Progenitor cell of endocrine pancreas (in vitro differentiated cells): ENCODE measurements around the gene FUZ. TPM values are rescaled to one million over a fixed set of nuclear protein-coding genes. Genes with fewer than 3 reads are reported as not detected.

Experiments
- DNase-seq: peaks from one replicate; pipeline ENCODE4 v3.0.0; 2021; ENCODE audit warnings: low spot score; ENCODE audit not compliant: unreplicated experiment
- H3K27ac Mint-ChIP-seq: 2 replicates; pipeline ENCODE4 v1.8.0; 2021; ENCODE audit warnings: mild to moderate bottlenecking, moderate library complexity, mixed read lengths
- H3K27me3 Mint-ChIP-seq: 2 replicates; pipeline ENCODE4 v1.8.0; 2021; ENCODE audit warnings: mixed read lengths
- H3K36me3 Mint-ChIP-seq: 2 replicates; pipeline ENCODE4 v1.8.0; 2022; ENCODE audit warnings: mixed read lengths; ENCODE audit not compliant: insufficient read depth
- H3K4me1 Mint-ChIP-seq: 2 replicates; pipeline ENCODE4 v1.8.0; 2021; ENCODE audit warnings: low read depth, mixed read lengths
- H3K4me3 Mint-ChIP-seq: 2 replicates; pipeline ENCODE4 v1.8.0; 2021; ENCODE audit warnings: low read depth, mild to moderate bottlenecking, moderate library complexity, mixed read lengths
- H3K9me3 Mint-ChIP-seq: 2 replicates; pipeline ENCODE4 v1.8.0; 2021; ENCODE audit warnings: low read depth, mixed read lengths
- total RNA-seq: library from RNA; stranded (reverse); gene quantifications from 2 replicates; pipeline ENCODE4 v1.2.1, GENCODE V29; 2021
- TF ChIP-seq, protein P1 (sequence below): fragments of 200-600 bp; sonication (generic); IDR thresholded peaks from one replicate; pipeline ENCODE4 v1.5.0; 2021; ENCODE audit warnings: antibody characterized with exemption, mild to moderate bottlenecking; ENCODE audit not compliant: unreplicated experiment

The FUZ gene
- total RNA-seq, 1 donor from 2014 or later: 40.0 TPM

DNA sequence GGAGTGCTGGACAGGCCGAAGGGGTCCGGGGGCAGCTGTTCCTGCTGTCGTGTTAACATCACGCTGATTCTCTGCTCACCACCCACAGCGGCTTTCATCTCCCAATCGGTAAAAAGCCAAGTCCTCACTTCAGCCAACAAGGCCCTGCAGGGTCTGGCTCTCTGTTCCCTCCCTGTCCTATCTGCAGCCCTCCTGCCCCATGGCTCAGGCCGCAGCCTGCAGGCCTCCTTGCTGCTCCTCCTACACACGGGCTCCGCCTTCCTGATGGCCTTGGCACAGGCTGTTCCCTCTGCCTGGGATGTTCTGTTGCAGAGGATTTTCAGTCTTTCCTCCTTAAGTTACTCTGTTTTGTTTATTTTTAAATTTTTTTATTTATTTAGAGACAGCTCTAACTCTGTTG, 22.2 kb downstream of the FUZ start:
- Mint-ChIP-seq H3K4me1 (peaks cover 4% of the 10 kb centered on the region), H3K9me3 (no peaks in the 10 kb centered on the region), H3K36me3 (peaks cover 20% of the 10 kb centered on the region), H3K27ac (no peak overlapping the region), H3K27me3 (no peaks in the 10 kb centered on the region), H3K4me3 (no peak overlapping the region)
- TF ChIP-seq, protein P1, sequence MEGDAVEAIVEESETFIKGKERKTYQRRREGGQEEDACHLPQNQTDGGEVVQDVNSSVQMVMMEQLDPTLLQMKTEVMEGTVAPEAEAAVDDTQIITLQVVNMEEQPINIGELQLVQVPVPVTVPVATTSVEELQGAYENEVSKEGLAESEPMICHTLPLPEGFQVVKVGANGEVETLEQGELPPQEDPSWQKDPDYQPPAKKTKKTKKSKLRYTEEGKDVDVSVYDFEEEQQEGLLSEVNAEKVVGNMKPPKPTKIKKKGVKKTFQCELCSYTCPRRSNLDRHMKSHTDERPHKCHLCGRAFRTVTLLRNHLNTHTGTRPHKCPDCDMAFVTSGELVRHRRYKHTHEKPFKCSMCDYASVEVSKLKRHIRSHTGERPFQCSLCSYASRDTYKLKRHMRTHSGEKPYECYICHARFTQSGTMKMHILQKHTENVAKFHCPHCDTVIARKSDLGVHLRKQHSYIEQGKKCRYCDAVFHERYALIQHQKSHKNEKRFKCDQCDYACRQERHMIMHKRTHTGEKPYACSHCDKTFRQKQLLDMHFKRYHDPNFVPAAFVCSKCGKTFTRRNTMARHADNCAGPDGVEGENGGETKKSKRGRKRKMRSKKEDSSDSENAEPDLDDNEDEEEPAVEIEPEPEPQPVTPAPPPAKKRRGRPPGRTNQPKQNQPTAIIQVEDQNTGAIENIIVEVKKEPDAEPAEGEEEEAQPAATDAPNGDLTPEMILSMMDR: no peak
- DNase-seq: no peak

DNA sequence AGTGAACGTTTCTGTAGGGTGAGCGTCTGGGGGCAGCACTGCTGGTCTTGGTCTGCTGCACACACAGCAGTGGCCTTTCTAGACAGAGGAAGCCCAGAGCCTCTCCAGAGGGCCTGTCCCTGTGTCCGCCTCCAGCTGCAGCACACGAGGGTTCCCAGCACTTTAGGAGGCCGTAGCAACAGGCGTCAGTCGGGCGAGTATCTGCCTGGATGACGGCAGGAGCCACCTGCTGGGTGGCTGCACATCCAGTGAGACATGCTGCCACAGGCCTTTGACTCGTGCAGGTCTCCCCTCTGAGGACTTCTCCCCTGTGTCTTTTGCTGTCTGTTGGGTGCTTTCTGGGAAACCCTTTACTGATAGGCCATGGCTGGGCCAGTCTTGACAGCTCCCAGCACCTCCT, 24.2 kb downstream of the FUZ start:
- TF ChIP-seq, protein P1: no peak
- no peak overlapping the region for H3K4me3 Mint-ChIP-seq
- peaks cover 25% of the 10 kb centered on the region for H3K36me3 Mint-ChIP-seq
- peaks cover 4% of the 10 kb centered on the region for H3K4me1 Mint-ChIP-seq
- no peak for DNase-seq
- no peaks in the 10 kb centered on the region for H3K27me3 Mint-ChIP-seq
- no peak overlapping the region for H3K27ac Mint-ChIP-seq
- no peaks in the 10 kb centered on the region for H3K9me3 Mint-ChIP-seq

DNA sequence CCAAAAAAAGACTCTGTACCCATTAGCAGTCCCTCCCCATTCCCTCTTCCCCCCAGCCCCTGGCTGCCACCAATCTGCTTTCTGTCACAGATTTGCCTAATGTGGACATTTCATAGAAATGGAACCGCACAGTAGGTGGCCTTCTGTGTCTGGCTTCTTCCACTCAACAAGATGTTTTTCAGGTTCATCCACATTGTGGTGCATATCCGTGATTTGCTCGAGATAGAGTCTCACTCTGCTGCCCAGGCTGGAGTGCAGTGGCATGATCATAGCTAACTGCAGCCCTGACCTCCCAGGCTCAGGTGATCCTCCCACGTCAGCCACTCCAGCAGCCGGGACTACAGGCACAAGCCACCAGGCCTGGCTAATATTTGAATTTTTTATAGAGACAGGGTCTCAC, 25.3 kb downstream of the FUZ start:
- Mint-ChIP-seq H3K36me3 (peaks cover 24% of the 10 kb centered on the region), H3K27ac (no peak overlapping the region), H3K27me3 (no peaks in the 10 kb centered on the region), H3K4me1 (peaks cover 4% of the 10 kb centered on the region), H3K4me3 (no peak overlapping the region), H3K9me3 (no peaks in the 10 kb centered on the region)
- no peak for DNase-seq
- TF ChIP-seq, protein P1: no peak

DNA sequence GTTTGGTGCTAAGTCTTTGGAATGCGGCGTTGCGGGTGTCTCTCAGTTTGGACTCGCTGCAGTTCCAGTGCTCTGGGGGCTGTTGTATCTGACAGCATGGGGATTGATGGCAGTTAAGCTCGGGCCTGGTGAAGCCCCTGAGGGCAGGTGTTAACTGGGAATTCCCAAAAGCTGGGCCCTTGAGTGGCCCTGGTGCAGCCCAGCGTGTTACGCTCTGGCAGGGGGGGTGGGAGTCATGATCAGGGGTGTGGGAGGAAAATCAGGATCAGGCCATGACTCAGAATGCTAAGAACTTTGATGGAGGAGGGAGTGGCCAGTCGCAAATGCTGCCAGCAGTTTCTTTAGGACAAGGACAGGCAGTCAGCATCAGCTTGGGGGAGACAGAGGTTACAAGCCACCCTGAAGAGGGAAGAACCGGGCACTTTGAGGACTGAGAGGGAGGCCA, 26.7 kb downstream of the FUZ start:
- Mint-ChIP-seq H3K36me3 (peaks cover 26% of the 10 kb centered on the region), H3K9me3 (no peaks in the 10 kb centered on the region), H3K27me3 (no peaks in the 10 kb centered on the region), H3K4me1 (peaks cover 4% of the 10 kb centered on the region), H3K4me3 (no peak overlapping the region), H3K27ac (peak overlapping the region; percentile 89)
- TF ChIP-seq, protein P1: no peak
- DNase-seq: no peak

DNA sequence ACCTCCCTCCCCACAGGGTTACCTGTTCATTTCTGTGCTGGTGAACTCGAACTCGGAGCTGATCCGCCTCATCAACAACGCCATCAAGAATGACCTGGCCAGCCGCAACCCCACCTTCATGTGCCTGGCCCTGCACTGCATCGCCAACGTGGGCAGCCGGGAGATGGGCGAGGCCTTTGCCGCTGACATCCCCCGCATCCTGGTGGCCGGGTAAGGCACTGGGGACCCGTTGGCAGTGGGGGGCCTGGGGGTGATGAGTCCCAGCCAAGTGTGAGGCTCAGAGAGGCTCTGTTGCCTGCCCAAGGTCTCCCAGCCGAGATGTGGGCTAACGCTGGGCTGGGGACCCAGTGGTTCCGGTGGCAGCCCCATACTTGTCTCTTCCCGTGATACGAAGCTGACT, 30.6 kb downstream of the FUZ start:
- no peak for DNase-seq
- Mint-ChIP-seq H3K27me3 (no peaks in the 10 kb centered on the region), H3K27ac (no peak overlapping the region), H3K36me3 (peaks cover 15% of the 10 kb centered on the region), H3K4me3 (no peak overlapping the region), H3K4me1 (peaks cover 4% of the 10 kb centered on the region), H3K9me3 (no peaks in the 10 kb centered on the region)
- TF ChIP-seq, protein P1: no peak
